HG03457 (cell line): Measurements from ENCODE around the gene HPGDS.
"Not testable (repeated sequence)": the region's sequence is repeated elsewhere in the genome, so short reads cannot be mapped to it uniquely, and the experiment has no call there.

Experiments used
- ATAC-seq: cut with Tn5 transposase; IDR thresholded peaks from one replicate; pipeline ENCODE4 v1.9.1; 2021; ENCODE audit warnings: moderate number of reproducible peaks; ENCODE audit not compliant: unreplicated experiment

The HPGDS gene

DNA sequence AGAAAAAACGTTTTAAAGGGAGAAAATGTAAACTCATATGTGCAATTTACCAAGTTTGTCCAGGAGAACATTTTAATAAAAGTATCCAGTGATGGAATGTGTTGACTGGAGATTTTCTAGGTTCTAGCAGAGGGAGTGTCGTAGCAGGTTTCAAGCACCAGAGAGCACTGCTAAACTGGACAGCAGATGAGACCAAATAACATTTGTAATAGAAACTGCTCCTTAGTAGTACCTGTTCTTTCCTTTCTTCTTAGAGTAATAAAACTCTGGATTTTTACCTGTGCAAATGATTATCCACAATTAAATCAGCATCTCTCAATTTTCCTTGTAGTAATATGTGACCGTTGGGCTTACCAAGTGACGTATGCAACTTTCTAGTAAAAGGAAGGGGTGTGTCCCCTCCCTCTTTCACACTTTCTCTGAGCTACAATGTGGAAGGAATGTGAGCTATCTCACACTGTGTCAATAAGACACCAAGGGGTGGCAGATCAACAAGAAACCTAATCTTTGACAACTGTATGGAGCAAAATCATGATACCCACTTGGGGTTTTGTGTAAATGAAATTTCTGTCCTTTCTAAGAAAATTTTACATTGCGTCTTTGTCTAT lies 9.5 kb downstream of the HPGDS start:
- ATAC-seq = no peak

- ATAC-seq = no peak
These were observed 12.7 kb downstream of the HPGDS start for GRCh38 chr4:94329933-94330332.

DNA sequence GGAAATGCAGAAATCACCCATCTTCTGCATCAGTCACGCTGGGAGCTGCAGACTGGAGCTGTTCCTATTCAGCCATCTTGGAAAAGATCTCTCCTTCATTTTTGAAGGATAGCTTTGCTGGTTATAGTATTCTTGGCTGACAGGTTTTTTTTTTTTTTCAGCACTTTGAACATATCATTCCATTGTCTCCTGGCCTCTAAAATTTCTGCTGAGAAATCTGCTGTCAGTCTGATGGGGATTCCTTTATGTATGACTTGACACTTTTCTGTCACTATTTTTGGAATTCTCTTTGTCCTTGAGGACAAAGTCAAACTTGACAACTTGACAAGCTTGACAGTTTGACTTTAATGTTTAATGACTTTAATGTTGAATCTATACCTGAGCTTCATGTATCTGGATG lies 16.8 kb downstream of the HPGDS start:
- no peak for ATAC-seq

GRCh38 chr4:94319927-94320326 lies 22.7 kb downstream of the HPGDS start:
- ATAC-seq = not testable (repeated sequence)

- ATAC-seq = no peak
These were observed 35.3 kb downstream of the HPGDS start for GRCh38 chr4:94307231-94307871.

- no peak for ATAC-seq
These were observed 35.9 kb downstream of the HPGDS start for GRCh38 chr4:94306713-94307112.

DNA sequence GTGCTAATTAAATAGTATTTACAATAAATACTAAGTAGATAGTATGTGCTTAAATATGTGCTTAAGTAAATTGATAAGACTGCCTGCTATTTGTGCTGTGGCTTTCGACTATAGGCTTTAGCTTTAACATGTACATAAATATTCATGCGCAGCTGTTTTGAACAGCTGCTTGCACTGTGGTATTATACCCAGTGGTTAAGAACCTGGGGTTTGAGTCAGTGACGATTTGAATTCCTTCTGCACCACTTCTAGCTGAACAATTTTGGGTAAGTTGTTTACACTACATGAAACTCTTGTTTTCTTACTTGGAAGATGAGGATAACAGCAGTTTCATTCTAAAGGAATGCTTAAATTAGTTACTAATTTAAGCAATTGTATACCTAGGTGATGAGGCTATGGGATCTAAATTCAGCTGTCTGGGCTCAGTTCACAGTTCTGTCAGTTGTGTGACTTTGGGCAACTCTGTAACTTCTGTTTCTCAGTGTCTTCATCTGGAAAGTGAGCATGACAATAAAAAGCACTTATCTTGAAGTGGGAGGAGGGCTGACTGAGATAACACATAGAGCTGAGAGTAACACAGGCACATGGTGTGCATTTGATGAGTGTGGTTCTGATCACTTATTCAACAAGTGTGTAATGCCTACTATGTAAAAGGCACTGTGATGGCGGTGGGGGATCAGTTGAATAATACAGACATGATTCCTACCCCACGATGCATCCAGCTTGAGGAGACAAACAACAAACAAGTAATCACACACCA lies 37.0 kb downstream of the HPGDS start:
- no peak for ATAC-seq

DNA sequence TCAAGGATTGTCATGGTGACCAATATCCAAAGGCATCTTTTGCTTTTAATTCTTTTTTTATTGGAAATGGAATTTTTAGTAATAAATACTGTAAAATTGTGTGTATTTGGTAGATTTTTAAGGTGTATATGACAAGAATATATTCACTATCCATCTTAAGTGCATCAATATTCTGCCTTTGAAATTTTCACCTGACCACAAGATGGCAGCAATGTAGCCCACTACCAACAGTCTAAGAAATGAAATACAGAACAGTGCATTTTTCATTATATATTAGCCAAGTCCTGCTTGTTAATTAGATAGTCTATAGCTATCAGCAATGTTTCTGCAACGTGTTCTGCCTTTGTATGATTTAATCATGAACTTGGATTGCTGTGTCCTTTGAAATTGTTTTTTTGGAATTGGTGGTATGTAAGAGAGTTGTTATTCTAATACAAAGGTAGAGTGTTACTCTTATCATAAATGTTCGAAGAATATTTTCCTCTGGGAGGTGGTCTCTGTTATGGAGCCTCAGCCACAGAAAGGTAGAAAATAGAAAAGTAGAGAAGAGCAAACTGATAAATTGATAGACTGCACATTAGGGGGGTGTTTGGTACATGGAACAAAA lies 38.2 kb downstream of the HPGDS start:
- no peak for ATAC-seq

GRCh38 chr4:94302191-94302590 lies 40.4 kb downstream of the HPGDS start:
- ATAC-seq = no peak

DNA sequence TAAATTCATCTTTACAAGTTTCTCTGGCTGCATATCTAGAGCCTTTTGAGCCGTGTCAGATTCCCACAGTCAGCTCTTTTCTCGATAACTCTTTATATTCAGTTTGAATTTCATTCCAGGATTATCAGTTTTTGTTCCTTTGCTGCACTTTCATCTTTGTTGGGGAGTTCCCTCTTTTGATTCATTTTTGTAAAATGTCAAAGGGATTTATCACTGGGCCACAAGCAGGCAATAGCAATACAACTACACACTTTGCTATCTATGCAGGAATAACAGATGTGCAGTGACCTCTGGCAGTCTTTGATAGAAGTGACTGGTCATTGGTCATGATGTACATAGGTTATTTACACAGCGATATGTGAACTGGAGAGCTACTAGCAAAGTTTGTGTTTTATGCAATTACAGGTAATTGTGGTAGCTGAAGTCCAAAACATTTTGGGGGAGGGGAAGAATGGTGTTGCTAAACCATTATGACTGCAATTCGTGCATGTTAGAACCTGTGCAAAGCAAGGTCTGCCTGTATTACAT lies 43.8 kb downstream of the HPGDS start:
- ATAC-seq = no peak

GRCh38 chr4:94295473-94295872 lies 47.2 kb downstream of the HPGDS start:
- not testable (repeated sequence) for ATAC-seq

GRCh38 chr4:94293981-94294380 lies 48.7 kb downstream of the HPGDS start:
- not testable (repeated sequence) for ATAC-seq

DNA sequence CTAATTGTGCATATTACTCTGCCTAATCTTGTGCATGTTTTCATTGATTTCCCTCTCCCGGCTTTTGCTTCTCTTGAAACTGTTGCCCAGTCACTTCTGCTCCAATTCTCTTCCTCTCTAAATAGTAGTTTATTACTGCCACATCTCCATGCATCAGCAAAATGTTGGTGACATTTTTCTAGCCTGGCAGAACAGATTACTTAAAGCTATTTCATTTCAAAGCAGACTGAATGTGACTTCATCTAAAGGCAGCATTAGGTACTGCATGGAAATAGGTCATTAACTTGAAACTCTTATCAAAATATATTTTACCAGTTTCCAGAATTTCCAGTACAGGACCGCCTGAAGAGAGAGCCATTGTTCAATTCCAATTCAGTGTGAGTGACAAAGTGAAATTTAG lies 52.4 kb downstream of the HPGDS start:
- ATAC-seq = no peak

GRCh38 chr4:94285666-94286065 lies 57.0 kb downstream of the HPGDS start:
- no peak for ATAC-seq

- ATAC-seq = no peak
These were observed 57.7 kb downstream of the HPGDS start for GRCh38 chr4:94284889-94285288.

DNA sequence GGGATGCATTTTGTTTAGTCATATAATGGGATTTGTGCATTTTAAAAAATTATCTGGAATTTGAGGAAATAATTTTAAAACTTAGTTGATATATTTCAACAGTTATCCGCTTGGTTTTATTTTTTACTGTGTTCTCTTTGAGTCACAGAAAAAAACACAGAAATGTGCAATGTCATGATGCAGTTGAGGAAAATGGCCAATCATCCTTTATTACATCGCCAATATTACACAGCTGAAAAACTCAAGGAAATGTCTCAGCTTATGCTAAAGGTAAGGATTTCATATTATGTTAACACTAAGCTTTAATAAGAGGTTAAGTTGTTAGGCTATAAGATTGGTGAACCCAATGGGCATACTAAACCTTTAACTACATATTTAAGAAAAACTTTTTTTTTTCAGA lies 63.9 kb downstream of the HPGDS start:
- ATAC-seq = no peak

DNA sequence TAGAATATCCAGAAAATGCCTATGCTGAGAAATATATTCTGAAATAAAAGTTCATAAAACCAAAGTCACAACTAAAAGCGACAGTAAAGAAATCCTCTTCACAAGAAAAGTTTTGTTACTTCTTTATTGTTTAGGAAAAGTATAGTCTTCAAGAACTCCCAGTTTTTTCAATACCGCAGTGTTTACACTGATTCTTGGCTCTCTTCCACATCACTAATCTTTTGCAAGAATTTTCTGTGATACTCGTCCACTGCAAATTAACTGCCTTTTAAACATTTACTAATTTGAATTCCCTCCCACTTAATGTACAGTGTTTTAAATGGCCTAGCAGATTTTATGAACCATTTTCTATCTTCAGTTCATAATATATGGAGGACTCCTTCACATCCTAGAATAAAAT lies 65.1 kb downstream of the HPGDS start:
- no peak for ATAC-seq

DNA sequence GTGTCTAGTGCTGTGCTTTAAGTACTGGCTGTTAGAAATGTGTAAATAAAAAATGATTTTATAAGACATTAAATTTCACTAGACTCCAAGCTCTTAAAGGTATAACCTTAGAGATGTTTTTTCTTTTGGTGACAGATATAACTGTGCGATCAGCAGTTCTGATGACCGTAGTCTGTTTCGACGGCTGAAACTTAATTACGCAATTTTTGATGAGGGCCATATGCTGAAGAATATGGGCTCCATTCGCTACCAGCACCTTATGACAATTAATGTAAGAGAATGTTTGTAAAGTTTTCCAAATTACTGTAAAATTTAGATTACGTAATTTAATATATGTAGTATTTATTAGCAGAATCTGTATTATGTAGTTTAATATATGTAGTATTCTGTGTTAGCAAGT lies 66.4 kb downstream of the HPGDS start:
- no peak for ATAC-seq

DNA sequence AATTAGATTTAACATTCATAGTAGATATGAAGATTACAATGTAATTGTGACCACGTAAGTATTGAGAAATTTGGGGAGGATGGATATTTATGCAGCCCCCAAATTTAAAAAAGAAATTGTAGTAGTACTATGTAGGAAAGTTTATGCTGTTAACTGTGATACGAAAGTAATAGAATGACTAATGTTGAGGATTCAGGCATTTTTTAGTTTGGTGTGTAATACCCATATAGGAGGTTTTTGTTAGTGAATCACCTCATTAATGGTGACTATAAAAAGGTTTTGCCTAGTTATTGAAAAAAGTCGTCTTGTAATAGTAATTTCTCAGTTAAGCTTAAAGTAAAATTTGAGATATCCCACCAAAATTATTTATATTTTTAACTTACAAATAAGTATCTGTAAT lies 67.7 kb downstream of the HPGDS start:
- no peak for ATAC-seq

GRCh38 chr4:94271248-94271647 lies 71.4 kb downstream of the HPGDS start:
- ATAC-seq = no peak

GRCh38 chr4:94267037-94267436 lies 75.6 kb downstream of the HPGDS start:
- ATAC-seq = no peak
